Type B pancreatic cell (in vitro differentiated cells): ENCODE results near the gene AP1M2. TPM values are rescaled to one million over a fixed set of nuclear protein-coding genes. Genes with fewer than 3 reads are reported as not detected.

Experiments
- DNase-seq: peaks from one replicate; pipeline ENCODE4 v3.0.0; 2021; ENCODE audit warnings: mixed read lengths; ENCODE audit not compliant: unreplicated experiment; ENCODE audit errors: extremely low spot score
- H3K27ac Mint-ChIP-seq: 2 replicates; pipeline ENCODE4 v1.8.0; 2021; ENCODE audit warnings: mild to moderate bottlenecking, mixed read lengths
- H3K27me3 Mint-ChIP-seq: 2 replicates; pipeline ENCODE4 v1.8.0; 2021; ENCODE audit warnings: mixed read lengths
- H3K36me3 Mint-ChIP-seq: 2 replicates; pipeline ENCODE4 v1.8.0; 2021; ENCODE audit warnings: mixed read lengths
- H3K4me1 Mint-ChIP-seq: one replicate; pipeline ENCODE4 v1.8.0; 2021; ENCODE audit warnings: mixed read lengths; ENCODE audit not compliant: unreplicated experiment
- H3K4me3 Mint-ChIP-seq: 2 replicates; pipeline ENCODE4 v1.8.0; 2021; ENCODE audit warnings: mild to moderate bottlenecking, mixed read lengths
- H3K9me3 Mint-ChIP-seq: 2 replicates; pipeline ENCODE4 v1.8.0; 2021; ENCODE audit warnings: mixed read lengths
- CTCF ChIP-seq: fragments of 200-600 bp; sonication (generic); conservative IDR thresholded peaks from 2 replicates; pipeline ENCODE4 v1.5.0; 2021; ENCODE audit warnings: antibody characterized with exemption, mild to moderate bottlenecking
- total RNA-seq: library from RNA; stranded (reverse); gene quantifications from 2 replicates; pipeline ENCODE4 v1.2.1, GENCODE V29; 2021; ENCODE audit warnings: low replicate concordance

The AP1M2 gene
- total RNA-seq, 1 donor from 2014 or later, result 45.2 TPM

GRCh38 chr19:10618846-10619245, 31.7 kb upstream of the AP1M2 start:
- H3K27me3 Mint-ChIP-seq, result no peaks in the 10 kb centered on the region
- TF ChIP-seq CTCF, result no peak
- peak overlapping the region; percentile 43 for H3K27ac Mint-ChIP-seq
- no peak for DNase-seq
- H3K36me3 Mint-ChIP-seq, result peaks cover 5% of the 10 kb centered on the region
- no peak overlapping the region for H3K4me3 Mint-ChIP-seq
- peaks cover 6% of the 10 kb centered on the region for H3K4me1 Mint-ChIP-seq
- H3K9me3 Mint-ChIP-seq, result no peaks in the 10 kb centered on the region

GRCh38 chr19:10617409-10618121, 30.5 kb upstream of the AP1M2 start:
- Mint-ChIP-seq H3K36me3 (peaks cover 8% of the 10 kb centered on the region), H3K4me3 (peak overlapping the region; percentile 77), H3K27me3 (no peaks in the 10 kb centered on the region), H3K4me1 (peaks cover 6% of the 10 kb centered on the region), H3K27ac (peak overlapping the region; percentile 97), H3K9me3 (no peaks in the 10 kb centered on the region)
- no peak for DNase-seq
- no peak for TF ChIP-seq CTCF

GRCh38 chr19:10615429-10616023, 28.4 kb upstream of the AP1M2 start:
- peaks cover 3% of the 10 kb centered on the region for H3K36me3 Mint-ChIP-seq
- H3K4me1 Mint-ChIP-seq, result no peaks in the 10 kb centered on the region
- no peaks in the 10 kb centered on the region for H3K27me3 Mint-ChIP-seq
- no peak overlapping the region for H3K4me3 Mint-ChIP-seq
- H3K27ac Mint-ChIP-seq, result peak overlapping the region; percentile 97
- H3K9me3 Mint-ChIP-seq, result no peaks in the 10 kb centered on the region
- no peak for TF ChIP-seq CTCF
- no peak for DNase-seq

GRCh38 chr19:10612499-10613119, 25.5 kb upstream of the AP1M2 start:
- TF ChIP-seq CTCF, result no peak
- Mint-ChIP-seq H3K36me3 (peaks cover 3% of the 10 kb centered on the region), H3K9me3 (no peaks in the 10 kb centered on the region), H3K27ac (no peak overlapping the region), H3K4me1 (no peaks in the 10 kb centered on the region), H3K4me3 (no peak overlapping the region), H3K27me3 (no peaks in the 10 kb centered on the region)
- DNase-seq, result no peak

GRCh38 chr19:10611907-10612306, 24.8 kb upstream of the AP1M2 start:
- H3K9me3 Mint-ChIP-seq, result no peaks in the 10 kb centered on the region
- no peaks in the 10 kb centered on the region for H3K27me3 Mint-ChIP-seq
- no peak for DNase-seq
- TF ChIP-seq CTCF, result no peak
- no peak overlapping the region for H3K4me3 Mint-ChIP-seq
- no peaks in the 10 kb centered on the region for H3K4me1 Mint-ChIP-seq
- H3K36me3 Mint-ChIP-seq, result peaks cover 3% of the 10 kb centered on the region
- no peak overlapping the region for H3K27ac Mint-ChIP-seq
